PC-3 (cell line): ENCODE data around the gene PRB3. TPM values are rescaled to one million over a fixed set of nuclear protein-coding genes. Genes with fewer than 3 reads are reported as not detected.

Source experiments
- ATAC-seq: fragments of 200-7000 bp; cut with Tn5 transposase; 2 replicates; pipeline ENCODE4 v1.9.1; 2020; ENCODE audit warnings: mild to moderate bottlenecking, moderate library complexity
- BruUV-seq: library from RNA; stranded (reverse); fragments of 400-500 nt; replicated peaks from 2 replicates; lab custom pipeline; 2021; lab: Mats Ljungman, UMichigan
- CTCF ChIA-PET: fragments of 300-600 bp; sonication (Branson Sonifier 250); formaldehyde crosslinking; loops from one replicate; lab custom pipeline; 2022; ENCODE audit warnings: antibody characterized with exemption; lab: Charles Lee
- POLR2A ChIA-PET: fragments of 300-600 bp; sonication (Branson Sonifier 250); formaldehyde crosslinking; loops from one replicate; lab custom pipeline; 2022; ENCODE audit warnings: antibody characterized with exemption; ENCODE audit not compliant: unreplicated experiment; lab: Charles Lee
- DNase-seq: peaks from one replicate; pipeline ENCODE4 v3.0.0-alpha.2; 2015
- H2AFZ ChIP-seq: fragments of 300-600 bp; sonication (generic); 2 replicates; pipeline ENCODE4 v1.6.0; 2016; ENCODE audit warnings: antibody characterized with exemption, low read length
- H3F3A ChIP-seq: fragments of 300-600 bp; sonication (generic); one replicate; pipeline ENCODE4 v1.6.0; 2017; ENCODE audit warnings: antibody characterized with exemption, low read length, control low read depth, mild to moderate bottlenecking; ENCODE audit not compliant: unreplicated experiment
- H3K27ac ChIP-seq: fragments of 300-600 bp; sonication (generic); 2 replicates; pipeline ENCODE4 v1.5.1; 2016; ENCODE audit warnings: mild to moderate bottlenecking, low read length
- H3K27me3 ChIP-seq: fragments of 300-600 bp; sonication (generic); 2 replicates; pipeline ENCODE4 v1.6.1; 2016; ENCODE audit warnings: low read length, mixed read lengths
- H3K36me3 ChIP-seq: fragments of 300-600 bp; sonication (generic); 2 replicates; pipeline ENCODE4 v1.6.1; 2016; ENCODE audit warnings: low read depth, mixed run types, low read length, mixed read lengths
- H3K4me1 ChIP-seq: fragments of 300-600 bp; sonication (generic); 2 replicates; pipeline ENCODE4 v1.5.1; 2016; ENCODE audit warnings: low read length; ENCODE audit not compliant: insufficient read depth
- H3K4me2 ChIP-seq: fragments of 300-600 bp; sonication (generic); 2 replicates; pipeline ENCODE4 v1.6.0; 2016; ENCODE audit warnings: low read length
- H3K4me3 ChIP-seq: fragments of 300-600 bp; sonication (generic); 2 replicates; pipeline ENCODE4 v1.5.1; 2016; ENCODE audit warnings: mild to moderate bottlenecking, low read length, mixed read lengths
- H3K79me2 ChIP-seq: fragments of 300-600 bp; sonication (generic); 2 replicates; pipeline ENCODE4 v1.6.1; 2017; ENCODE audit warnings: low read length, mixed read lengths
- H3K9ac ChIP-seq: fragments of 300-600 bp; sonication (generic); 2 replicates; pipeline ENCODE4 v1.6.0; 2016; ENCODE audit warnings: mild to moderate bottlenecking, low read length
- H3K9me2 ChIP-seq: fragments of 300-600 bp; sonication (generic); replicated peaks from 2 replicates; pipeline ENCODE4 v1.6.1; 2016; ENCODE audit warnings: mixed run types, low read length, mixed read lengths
- H3K9me3 ChIP-seq: fragments of 300-600 bp; sonication (generic); 2 replicates; pipeline ENCODE4 v1.6.1; 2016; ENCODE audit warnings: low read length, mixed read lengths
- H4K20me1 ChIP-seq: fragments of 300-600 bp; sonication (generic); 2 replicates; pipeline ENCODE4 v1.6.1; 2016; ENCODE audit warnings: low read length, mixed read lengths
- CTCF ChIP-seq: fragments of 300-600 bp; sonication (generic); conservative IDR thresholded peaks from 2 replicates; pipeline ENCODE4 v1.5.1; 2017; ENCODE audit warnings: antibody characterized with exemption, low read depth, mild to moderate bottlenecking, low read length
- EZH2 ChIP-seq: fragments of 300-600 bp; sonication (generic); IDR thresholded peaks from one replicate; pipeline ENCODE4 v1.6.1; 2017; ENCODE audit warnings: antibody characterized with exemption, mild to moderate bottlenecking, low read length; ENCODE audit not compliant: unreplicated experiment
- EZH2phosphoT487 ChIP-seq: fragments of 300-600 bp; sonication (generic); IDR thresholded peaks from 2 replicates; pipeline ENCODE4 v1.6.1; 2018; ENCODE audit warnings: mild to moderate bottlenecking, antibody characterized with exemption, low read length, borderline replicate concordance
- intact Hi-C: fragments of 100-400 bp; cut with micrococcal nuclease; formaldehyde crosslinking; loops from 2 replicates; pipeline ENCODE4 v1.9.0; 2023
- total RNA-seq: library from RNA; depleted of rRNA; stranded (reverse); fragments of >200 nt; gene quantifications from 2 replicates; pipeline ENCODE4 v1.2.3, GENCODE V29; 2014

Gene PRB3
- total RNA-seq, 1 experiment from 2014 or later, result not detected

GRCh38 chr12:11273449-11273848, 3.9 kb upstream of the PRB3 start:
- ATAC-seq (peak; percentile 65), DNase-seq (peak; percentile 54)
- peaks cover 14% of the 10 kb centered on the region for H3K4me1 ChIP-seq
- no peaks in the 10 kb centered on the region for H4K20me1 ChIP-seq
- no peaks in the 10 kb centered on the region for H3K79me2 ChIP-seq
- no peaks in the 10 kb centered on the region for H3K9me2 ChIP-seq
- H3K9ac ChIP-seq, result no peak overlapping the region
- POLR2A ChIA-PET, result no interaction called here
- no peak for TF ChIP-seq CTCF
- no peak overlapping the region for H2AFZ ChIP-seq
- no peaks in the 10 kb centered on the region for H3K36me3 ChIP-seq
- intact Hi-C loops, result no loop called here
- no peak overlapping the region for H3K4me3 ChIP-seq
- no TSS peak for BruUV-seq
- no peaks in the 10 kb centered on the region for H3F3A ChIP-seq
- CTCF ChIA-PET, result no interaction called here
- H3K9me3 ChIP-seq, result no peaks in the 10 kb centered on the region
- peak overlapping the region; percentile 44 for H3K4me2 ChIP-seq
- no peaks in the 10 kb centered on the region for H3K27me3 ChIP-seq
- no peak overlapping the region for H3K27ac ChIP-seq

GRCh38 chr12:11264501-11264900, 5.0 kb downstream of the PRB3 start:
- BruUV-seq, result no TSS peak
- Histone ChIP-seq H3K9me2 (no peaks in the 10 kb centered on the region), H3K4me1 (peaks cover 12% of the 10 kb centered on the region), H3K27me3 (no peaks in the 10 kb centered on the region), H4K20me1 (no peaks in the 10 kb centered on the region), H3K36me3 (no peaks in the 10 kb centered on the region), H3K79me2 (no peaks in the 10 kb centered on the region), H3K4me2 (no peak overlapping the region), H2AFZ (no peak overlapping the region), H3K9ac (no peak overlapping the region), H3K4me3 (no peak overlapping the region), H3K27ac (no peak overlapping the region), H3F3A (no peaks in the 10 kb centered on the region), H3K9me3 (no peaks in the 10 kb centered on the region)
- DNase-seq (no peak), ATAC-seq (no peak)
- ChIA-PET CTCF (no interaction called here), POLR2A (no interaction called here)
- no peak for TF ChIP-seq EZH2phosphoT487
- TF ChIP-seq CTCF, result no peak
- TF ChIP-seq EZH2, result no peak
- intact Hi-C loops, result no loop called here

- no peak overlapping the region for H3K4me3 ChIP-seq
- peak; percentile 55 for ATAC-seq
Observed at GRCh38 chr12:11246489-11246888, 23.0 kb downstream of the PRB3 start.

More at GRCh38 chr12:11246489-11246888, 23.0 kb downstream of the PRB3 start:
- H3K27ac ChIP-seq, result no peak overlapping the region
- no peaks in the 10 kb centered on the region for H3K9me2 ChIP-seq
- H3K36me3 ChIP-seq, result no peaks in the 10 kb centered on the region
- ChIA-PET POLR2A (no interaction called here), CTCF (no interaction called here)
- no peak for DNase-seq
- H3K4me1 ChIP-seq, result no peaks in the 10 kb centered on the region
- no peak overlapping the region for H3K4me2 ChIP-seq
- no TSS peak for BruUV-seq
- H3K9me3 ChIP-seq, result no peaks in the 10 kb centered on the region
- TF ChIP-seq EZH2, result no peak
- no peak for TF ChIP-seq CTCF
- no peak for TF ChIP-seq EZH2phosphoT487
- intact Hi-C loops, result no loop called here
- no peaks in the 10 kb centered on the region for H3K27me3 ChIP-seq
- no peaks in the 10 kb centered on the region for H4K20me1 ChIP-seq
- no peak overlapping the region for H2AFZ ChIP-seq
- H3K9ac ChIP-seq, result no peak overlapping the region
- no peaks in the 10 kb centered on the region for H3F3A ChIP-seq
- no peaks in the 10 kb centered on the region for H3K79me2 ChIP-seq
